ENCODE results near the gene CFAP73. TPM values are rescaled to one million over a fixed set of nuclear protein-coding genes. Genes with fewer than 3 reads are reported as not detected.

CFAP73 gene
- polyA plus RNA-seq, 3 donors, result 0.14 TPM; not detected in 2

DNA sequence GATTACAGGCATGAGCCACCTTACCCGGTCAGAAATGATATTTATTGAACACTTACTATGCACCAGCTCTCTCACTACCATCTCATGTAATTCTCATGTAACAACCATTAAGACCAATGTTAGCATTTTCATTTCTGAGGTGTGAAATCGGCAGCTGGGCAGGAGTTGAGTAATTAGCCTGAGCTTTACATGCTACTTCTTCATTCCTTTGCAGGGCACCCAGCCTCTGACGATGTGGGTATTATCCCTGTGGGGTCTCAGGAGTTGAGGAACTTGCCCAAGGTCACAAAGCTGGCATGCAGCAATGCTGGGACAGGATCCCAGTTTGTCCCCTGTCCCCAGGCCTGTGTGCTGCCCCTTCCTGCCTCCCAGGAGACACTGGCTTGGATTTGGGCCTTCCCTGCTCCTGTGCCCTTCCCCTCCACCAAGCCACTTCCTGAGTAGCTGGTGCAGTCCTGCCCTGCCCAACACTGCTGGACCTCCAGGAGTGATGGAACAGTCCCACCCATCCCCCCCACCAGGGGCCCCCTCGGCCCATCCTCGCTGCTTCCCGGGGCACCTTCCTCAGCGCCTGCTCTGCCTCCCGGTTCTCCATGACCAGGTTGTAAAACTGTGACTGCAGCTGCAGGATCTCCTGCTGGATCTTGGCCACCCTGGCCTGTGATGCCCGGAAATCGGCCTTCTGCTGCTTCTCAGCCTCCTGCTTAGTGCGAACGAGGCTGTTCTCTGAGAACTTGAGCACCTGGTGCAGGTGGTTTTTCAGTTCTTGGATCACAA lies 50.7 kb downstream of the CFAP73 start:
- H3K36me3 ChIP-seq (replicated peaks in 1 of 2; ENCODE audit: control insufficient read depth in 1 of 2, insufficient read depth in 2 of 2, low read length in 2 of 2), result no peaks in the 10 kb centered on the region
- TF ChIP-seq, protein P1, sequence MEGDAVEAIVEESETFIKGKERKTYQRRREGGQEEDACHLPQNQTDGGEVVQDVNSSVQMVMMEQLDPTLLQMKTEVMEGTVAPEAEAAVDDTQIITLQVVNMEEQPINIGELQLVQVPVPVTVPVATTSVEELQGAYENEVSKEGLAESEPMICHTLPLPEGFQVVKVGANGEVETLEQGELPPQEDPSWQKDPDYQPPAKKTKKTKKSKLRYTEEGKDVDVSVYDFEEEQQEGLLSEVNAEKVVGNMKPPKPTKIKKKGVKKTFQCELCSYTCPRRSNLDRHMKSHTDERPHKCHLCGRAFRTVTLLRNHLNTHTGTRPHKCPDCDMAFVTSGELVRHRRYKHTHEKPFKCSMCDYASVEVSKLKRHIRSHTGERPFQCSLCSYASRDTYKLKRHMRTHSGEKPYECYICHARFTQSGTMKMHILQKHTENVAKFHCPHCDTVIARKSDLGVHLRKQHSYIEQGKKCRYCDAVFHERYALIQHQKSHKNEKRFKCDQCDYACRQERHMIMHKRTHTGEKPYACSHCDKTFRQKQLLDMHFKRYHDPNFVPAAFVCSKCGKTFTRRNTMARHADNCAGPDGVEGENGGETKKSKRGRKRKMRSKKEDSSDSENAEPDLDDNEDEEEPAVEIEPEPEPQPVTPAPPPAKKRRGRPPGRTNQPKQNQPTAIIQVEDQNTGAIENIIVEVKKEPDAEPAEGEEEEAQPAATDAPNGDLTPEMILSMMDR (IDR thresholded peaks at IDR 0.05), result no peak
- peak overlapping the region; percentile 2 for H3K9ac ChIP-seq (ENCODE audit: insufficient read depth, low read length, poor library complexity, severe bottlenecking)
- no peak overlapping the region for H3K4me3 ChIP-seq (replicated peaks in 1 of 3; ENCODE audit: low read depth in 2 of 3, low read length in 3 of 3)
- H4K20me1 ChIP-seq (ENCODE audit: insufficient read depth, low read length), result no peaks in the 10 kb centered on the region
- intact Hi-C loops (cut with micrococcal nuclease), result loop anchor here (5.0 to 10.0 kb wide), 2 partner anchors 37 to 225 kb away; partner anchors contain the start of gene SDSL (in 2 of the 2)
- Mint-ChIP-seq H3K36me3 (peaks cover 2 to 4% of the 10 kb centered on the region in 2 donors), H3K4me3 (peak overlapping the region in 1 of 2 donors; percentile 11), H3K4me1 (peaks cover 65% of the 10 kb centered on the region), H3K27me3 (ENCODE audit: low read depth in 3 of 3) (peaks cover 0 to 3% (median 1%) of the 10 kb centered on the region in 3 donors), H3K27ac (peak overlapping the region in 6 of 7 donors; percentile 50 to 86 (median 68)), H3K9me3 (peaks cover 0 to 4% (median 0%) of the 10 kb centered on the region in 7 donors)
- H3K9me3 ChIP-seq (replicated peaks in 1 of 2; ENCODE audit: control insufficient read depth in 1 of 2, insufficient read depth in 1 of 2, low read length in 2 of 2), result no peaks in the 10 kb centered on the region
- peak; percentile 43 to 69 (median 55) for DNase-seq
- no peak overlapping the region for H3K4me2 ChIP-seq (replicated peaks; ENCODE audit: extremely low read depth, low read length, poor library complexity, severe bottlenecking)
- no peaks in the 10 kb centered on the region for H3K27me3 ChIP-seq (ENCODE audit: control insufficient read depth in 2 of 2, insufficient read depth in 2 of 2, low read length in 2 of 2)
- 79% methylated on average over 9 of the region's 12 CpGs for WGBS (ENCODE audit: insufficient coverage)
- peak overlapping the region in 1 of 2 donors; percentile 52 for H3K27ac ChIP-seq (ENCODE audit: low read depth in 1 of 2, low read length in 2 of 2)
- H3K79me2 ChIP-seq (ENCODE audit: insufficient read depth, low read length), result no peaks in the 10 kb centered on the region
- H3K4me1 ChIP-seq (ENCODE audit: control insufficient read depth in 1 of 2, insufficient read depth in 2 of 2, low read length in 2 of 2), result peaks cover 68 to 69% of the 10 kb centered on the region in 2 donors
- H2AFZ ChIP-seq (ENCODE audit: insufficient read depth, low read depth, low read length, poor library complexity, severe bottlenecking), result no peak overlapping the region

DNA sequence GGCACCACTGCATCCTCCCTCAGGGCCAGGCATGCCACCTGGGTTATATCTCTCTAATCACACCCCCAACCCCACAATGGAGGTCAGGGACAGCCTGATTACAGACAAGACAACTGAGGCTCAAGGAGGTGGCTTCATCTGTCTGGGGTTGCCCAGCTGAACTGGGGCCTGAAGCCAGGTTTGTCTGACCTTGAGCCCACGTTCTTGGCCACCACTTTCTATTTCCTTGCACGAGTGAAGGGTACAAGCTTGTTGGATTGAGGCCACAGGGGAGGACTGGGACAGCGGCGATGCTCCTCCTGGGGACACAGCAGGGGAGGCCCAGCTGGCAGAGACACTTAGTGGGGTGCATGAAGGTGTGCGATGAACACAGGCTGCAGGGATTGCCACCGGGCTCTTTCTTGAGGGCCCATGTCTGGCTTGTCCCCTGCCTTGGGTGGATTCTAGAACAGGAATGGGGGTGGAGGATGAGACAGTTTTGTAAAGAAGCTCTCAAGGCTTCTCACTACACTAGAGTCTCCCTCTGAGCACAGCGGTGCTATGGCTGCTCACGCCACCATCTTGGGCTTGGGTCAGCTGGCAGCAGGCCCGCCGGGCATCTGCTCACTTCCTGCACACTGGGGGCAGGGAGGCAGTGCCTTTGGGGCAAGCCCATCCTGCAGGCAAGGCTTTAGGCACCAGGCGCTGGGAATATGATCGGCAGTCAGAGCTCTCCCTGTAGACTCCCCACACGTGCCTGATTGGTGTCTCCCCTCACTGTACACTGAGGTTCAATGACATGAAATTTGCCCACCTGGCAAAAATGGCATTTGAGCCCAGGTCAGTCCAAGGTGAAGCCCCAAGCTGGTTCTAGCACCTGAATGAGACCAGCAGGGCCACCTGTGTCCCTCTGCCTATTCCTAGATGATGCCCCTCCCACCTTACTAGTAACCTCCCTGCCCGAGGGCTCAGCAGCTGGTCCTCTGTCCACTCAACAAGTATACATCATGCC lies 52.0 kb downstream of the CFAP73 start:
- Histone ChIP-seq H3K9me3 (replicated peaks in 1 of 2; ENCODE audit: control insufficient read depth in 1 of 2, insufficient read depth in 1 of 2, low read length in 2 of 2) (no peaks in the 10 kb centered on the region), H3K4me2 (replicated peaks; ENCODE audit: extremely low read depth, low read length, poor library complexity, severe bottlenecking) (no peak overlapping the region), H3K4me3 (replicated peaks in 1 of 3; ENCODE audit: low read depth in 2 of 3, low read length in 3 of 3) (no peak overlapping the region), H3K9ac (ENCODE audit: insufficient read depth, low read length, poor library complexity, severe bottlenecking) (no peak overlapping the region), H3K27ac (ENCODE audit: low read depth in 1 of 2, low read length in 2 of 2) (no peak overlapping the region), H3K36me3 (replicated peaks in 1 of 2; ENCODE audit: control insufficient read depth in 1 of 2, insufficient read depth in 2 of 2, low read length in 2 of 2) (no peaks in the 10 kb centered on the region), H3K27me3 (ENCODE audit: control insufficient read depth in 2 of 2, insufficient read depth in 2 of 2, low read length in 2 of 2) (no peaks in the 10 kb centered on the region), H3K79me2 (ENCODE audit: insufficient read depth, low read length) (no peaks in the 10 kb centered on the region), H3K4me1 (ENCODE audit: control insufficient read depth in 1 of 2, insufficient read depth in 2 of 2, low read length in 2 of 2) (peaks cover 77 to 81% of the 10 kb centered on the region in 2 donors), H2AFZ (ENCODE audit: insufficient read depth, low read depth, low read length, poor library complexity, severe bottlenecking) (no peak overlapping the region), H4K20me1 (ENCODE audit: insufficient read depth, low read length) (no peaks in the 10 kb centered on the region)
- H3K36me3 Mint-ChIP-seq, result peaks cover 3 to 5% of the 10 kb centered on the region in 2 donors
- peaks cover 0 to 4% (median 1%) of the 10 kb centered on the region in 3 donors for H3K27me3 Mint-ChIP-seq (ENCODE audit: low read depth in 3 of 3)
- peaks cover 72% of the 10 kb centered on the region for H3K4me1 Mint-ChIP-seq
- DNase-seq, result no peak
- peaks cover 0 to 7% (median 0%) of the 10 kb centered on the region in 7 donors for H3K9me3 Mint-ChIP-seq
- H3K27ac Mint-ChIP-seq, result peak overlapping the region in 5 of 7 donors; percentile 30 to 85 (median 63)
- TF ChIP-seq, protein P1 (IDR thresholded peaks at IDR 0.05), result no peak
- WGBS (ENCODE audit: insufficient coverage), result 96% methylated on average over 13 of the region's 14 CpGs
- no peak overlapping the region for H3K4me3 Mint-ChIP-seq
- intact Hi-C loops (cut with micrococcal nuclease), result loop anchor here (5.0 to 10.0 kb wide), 2 partner anchors 36 to 223 kb away; partner anchors contain the start of gene SDSL (in 2 of the 2)

Data from CD14-positive monocyte (primary cell).